Transverse colon (tissue), 3 donors: ENCODE results near the gene GLUD2.

Experiments used
- CTCF ChIP-seq, 5 experiments: fragments of 200-600 bp in 3 of 5; fragments of 450-650 bp in 2 of 5; sonication (generic) in 3 of 5; IDR thresholded peaks; 1 replicate in 2 of 5; 2 replicates in 3 of 5; pipeline ENCODE4 v1.5.1; 2016 to 2017; ENCODE audit warnings: antibody characterized with exemption in 5 of 5, inconsistent platforms in 3 of 5, mild to moderate bottlenecking in 2 of 5, moderate library complexity in 1 of 5
- EP300 ChIP-seq: sonication (generic); formaldehyde crosslinking; IDR thresholded peaks from one replicate; pipeline ENCODE4 v1.6.1; 2017; ENCODE audit warnings: antibody characterized with exemption, low read depth
- POLR2A ChIP-seq: fragments of 450-650 bp; IDR thresholded peaks from one replicate; pipeline ENCODE4 v1.6.1; 2016; ENCODE audit warnings: antibody characterized with exemption, mild to moderate bottlenecking, moderate library complexity

GRCh38 chrX:121010218-121010617, 37.2 kb upstream of the GLUD2 start:
- no peak for TF ChIP-seq POLR2A
- no peak for TF ChIP-seq CTCF (IDR thresholded peaks at IDR 0.05)
- no peak for TF ChIP-seq EP300
